Measurements from ENCODE around the gene CYP2S1. TPM values are rescaled to one million over a fixed set of nuclear protein-coding genes. Genes with fewer than 3 reads are reported as not detected.

CYP2S1 gene
- total and polyA plus RNA-seq, 9 of the 15 experiments (the other 6 are each of a cell fraction or from before 2014, with no cell fraction given): 0.07 to 1.9 (median 0.41) TPM

- TF ChIP-seq, protein P1, sequence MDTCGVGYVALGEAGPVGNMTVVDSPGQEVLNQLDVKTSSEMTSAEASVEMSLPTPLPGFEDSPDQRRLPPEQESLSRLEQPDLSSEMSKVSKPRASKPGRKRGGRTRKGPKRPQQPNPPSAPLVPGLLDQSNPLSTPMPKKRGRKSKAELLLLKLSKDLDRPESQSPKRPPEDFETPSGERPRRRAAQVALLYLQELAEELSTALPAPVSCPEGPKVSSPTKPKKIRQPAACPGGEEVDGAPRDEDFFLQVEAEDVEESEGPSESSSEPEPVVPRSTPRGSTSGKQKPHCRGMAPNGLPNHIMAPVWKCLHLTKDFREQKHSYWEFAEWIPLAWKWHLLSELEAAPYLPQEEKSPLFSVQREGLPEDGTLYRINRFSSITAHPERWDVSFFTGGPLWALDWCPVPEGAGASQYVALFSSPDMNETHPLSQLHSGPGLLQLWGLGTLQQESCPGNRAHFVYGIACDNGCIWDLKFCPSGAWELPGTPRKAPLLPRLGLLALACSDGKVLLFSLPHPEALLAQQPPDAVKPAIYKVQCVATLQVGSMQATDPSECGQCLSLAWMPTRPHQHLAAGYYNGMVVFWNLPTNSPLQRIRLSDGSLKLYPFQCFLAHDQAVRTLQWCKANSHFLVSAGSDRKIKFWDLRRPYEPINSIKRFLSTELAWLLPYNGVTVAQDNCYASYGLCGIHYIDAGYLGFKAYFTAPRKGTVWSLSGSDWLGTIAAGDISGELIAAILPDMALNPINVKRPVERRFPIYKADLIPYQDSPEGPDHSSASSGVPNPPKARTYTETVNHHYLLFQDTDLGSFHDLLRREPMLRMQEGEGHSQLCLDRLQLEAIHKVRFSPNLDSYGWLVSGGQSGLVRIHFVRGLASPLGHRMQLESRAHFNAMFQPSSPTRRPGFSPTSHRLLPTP (IDR thresholded peaks at IDR 0.05; ENCODE audit: borderline replicate concordance, extremely low read depth, insufficient read length): no peak
- TF ChIP-seq ZNF121 (CRISPR knock-in tag; conservative IDR thresholded peaks at IDR 0.05) (no peak), ZNF311 (CRISPR knock-in tag; IDR thresholded peaks at IDR 0.05) (peak; percentile 73; the same call in 1 of the 2 replicates), ZNF551 (CRISPR knock-in tag; IDR thresholded peaks at IDR 0.05) (no peak), FOXK1 (CRISPR knock-in tag; IDR thresholded peaks at IDR 0.05; ENCODE audit: borderline replicate concordance) (no peak), PTTG1 (tag; IDR thresholded peaks at IDR 0.05; ENCODE audit: low read depth) (no peak), U2AF1 (optimal IDR thresholded peaks at IDR 0.05; ENCODE audit: low read depth, low read length) (no peak)
- TF ChIP-seq, protein P2, sequence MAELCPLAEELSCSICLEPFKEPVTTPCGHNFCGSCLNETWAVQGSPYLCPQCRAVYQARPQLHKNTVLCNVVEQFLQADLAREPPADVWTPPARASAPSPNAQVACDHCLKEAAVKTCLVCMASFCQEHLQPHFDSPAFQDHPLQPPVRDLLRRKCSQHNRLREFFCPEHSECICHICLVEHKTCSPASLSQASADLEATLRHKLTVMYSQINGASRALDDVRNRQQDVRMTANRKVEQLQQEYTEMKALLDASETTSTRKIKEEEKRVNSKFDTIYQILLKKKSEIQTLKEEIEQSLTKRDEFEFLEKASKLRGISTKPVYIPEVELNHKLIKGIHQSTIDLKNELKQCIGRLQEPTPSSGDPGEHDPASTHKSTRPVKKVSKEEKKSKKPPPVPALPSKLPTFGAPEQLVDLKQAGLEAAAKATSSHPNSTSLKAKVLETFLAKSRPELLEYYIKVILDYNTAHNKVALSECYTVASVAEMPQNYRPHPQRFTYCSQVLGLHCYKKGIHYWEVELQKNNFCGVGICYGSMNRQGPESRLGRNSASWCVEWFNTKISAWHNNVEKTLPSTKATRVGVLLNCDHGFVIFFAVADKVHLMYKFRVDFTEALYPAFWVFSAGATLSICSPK (IDR thresholded peaks at IDR 0.05; ENCODE audit: borderline replicate concordance): 0 out of 2 replicates have a peak, but pooled peaks have one; percentile 27
- TF ChIP-seq, protein P3, sequence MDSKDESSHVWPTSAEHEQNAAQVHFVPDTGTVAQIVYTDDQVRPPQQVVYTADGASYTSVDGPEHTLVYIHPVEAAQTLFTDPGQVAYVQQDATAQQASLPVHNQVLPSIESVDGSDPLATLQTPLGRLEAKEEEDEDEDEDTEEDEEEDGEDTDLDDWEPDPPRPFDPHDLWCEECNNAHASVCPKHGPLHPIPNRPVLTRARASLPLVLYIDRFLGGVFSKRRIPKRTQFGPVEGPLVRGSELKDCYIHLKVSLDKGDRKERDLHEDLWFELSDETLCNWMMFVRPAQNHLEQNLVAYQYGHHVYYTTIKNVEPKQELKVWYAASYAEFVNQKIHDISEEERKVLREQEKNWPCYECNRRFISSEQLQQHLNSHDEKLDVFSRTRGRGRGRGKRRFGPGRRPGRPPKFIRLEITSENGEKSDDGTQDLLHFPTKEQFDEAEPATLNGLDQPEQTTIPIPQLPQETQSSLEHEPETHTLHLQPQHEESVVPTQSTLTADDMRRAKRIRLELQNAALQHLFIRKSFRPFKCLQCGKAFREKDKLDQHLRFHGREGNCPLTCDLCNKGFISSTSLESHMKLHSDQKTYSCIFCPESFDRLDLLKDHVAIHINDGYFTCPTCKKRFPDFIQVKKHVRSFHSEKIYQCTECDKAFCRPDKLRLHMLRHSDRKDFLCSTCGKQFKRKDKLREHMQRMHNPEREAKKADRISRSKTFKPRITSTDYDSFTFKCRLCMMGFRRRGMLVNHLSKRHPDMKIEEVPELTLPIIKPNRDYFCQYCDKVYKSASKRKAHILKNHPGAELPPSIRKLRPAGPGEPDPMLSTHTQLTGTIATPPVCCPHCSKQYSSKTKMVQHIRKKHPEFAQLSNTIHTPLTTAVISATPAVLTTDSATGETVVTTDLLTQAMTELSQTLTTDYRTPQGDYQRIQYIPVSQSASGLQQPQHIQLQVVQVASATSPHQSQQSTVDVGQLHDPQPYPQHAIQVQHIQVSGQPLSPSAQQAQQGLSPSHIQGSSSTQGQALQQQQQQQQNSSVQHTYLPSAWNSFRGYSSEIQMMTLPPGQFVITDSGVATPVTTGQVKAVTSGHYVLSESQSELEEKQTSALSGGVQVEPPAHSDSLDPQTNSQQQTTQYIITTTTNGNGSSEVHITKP (IDR thresholded peaks at IDR 0.05; ENCODE audit: partially characterized antibody): peak; percentile 27
Observed at GRCh38 chr19:41225238-41226052, 32.4 kb downstream of the CYP2S1 start (continued).
